Neural cell (in vitro differentiated cells): ENCODE measurements around the gene RNF113B.

Experiments used
- CTCF ChIP-seq: fragments of 450-650 bp; IDR thresholded peaks from 2 replicates; pipeline ENCODE4 v1.5.1; 2014; ENCODE audit warnings: antibody characterized with exemption, mild to moderate bottlenecking, moderate library complexity; ENCODE audit not compliant: poor library complexity, severe bottlenecking
- POLR2AphosphoS5 ChIP-seq: IDR thresholded peaks from 2 replicates; pipeline ENCODE4 v1.6.1; 2012
- REST ChIP-seq: IDR thresholded peaks from 2 replicates; pipeline ENCODE4 v1.6.1; 2012; ENCODE audit warnings: borderline replicate concordance

- TF ChIP-seq REST = no peak
- no peak for TF ChIP-seq POLR2AphosphoS5
- TF ChIP-seq CTCF = no peak
Measured at GRCh38 chr13:98208606-98209005, 31.5 kb upstream of the RNF113B start.
